Stimulated activated naive CD4-positive, alpha-beta T cell treated with Interleukin-2 at 50 U/mL for 16 hours (primary cell): ENCODE data around the gene CCDC73.
A peak's percentile ranks its signal among the peaks of the same experiment; 100 is the strongest.
"Not testable (repeated sequence)": the region's sequence is repeated elsewhere in the genome, so short reads cannot be mapped to it uniquely, and the experiment has no call there.

ENCODE experiments used
- DNase-seq: peaks from one replicate; lab custom pipeline; 2025; lab: John Stamatoyannopoulos, UW

Gene CCDC73

GRCh38 chr11:32705309-32706033 lies 89.0 kb downstream of the CCDC73 start:
- DNase-seq = no peak

- no peak for DNase-seq
Measured at GRCh38 chr11:32704775-32705174, 89.7 kb downstream of the CCDC73 start.

- no peak for DNase-seq
Measured at GRCh38 chr11:32704261-32704660, 90.2 kb downstream of the CCDC73 start.

- DNase-seq = no peak
Measured at GRCh38 chr11:32701616-32702015, 92.8 kb downstream of the CCDC73 start.

GRCh38 chr11:32698579-32698978 lies 95.9 kb downstream of the CCDC73 start:
- no peak for DNase-seq

- no peak for DNase-seq
Measured at GRCh38 chr11:32671051-32671450, 123.4 kb downstream of the CCDC73 start.

- no peak for DNase-seq
Measured at GRCh38 chr11:32659672-32660071, 134.8 kb downstream of the CCDC73 start.

- DNase-seq = no peak
Measured at GRCh38 chr11:32658639-32659406, 135.6 kb downstream of the CCDC73 start.

GRCh38 chr11:32643526-32643925 lies 150.9 kb downstream of the CCDC73 start:
- no peak for DNase-seq

- DNase-seq = no peak
Measured at GRCh38 chr11:32641361-32641760, 153.1 kb downstream of the CCDC73 start.

- no peak for DNase-seq
Measured at GRCh38 chr11:32635819-32636218, 158.6 kb downstream of the CCDC73 start.

- no peak for DNase-seq
Measured at GRCh38 chr11:32630844-32631243, 163.6 kb downstream of the CCDC73 start.

- DNase-seq = no peak
Measured at GRCh38 chr11:32616903-32617302, 177.6 kb downstream of the CCDC73 start.

GRCh38 chr11:32615422-32615821 lies 179.0 kb downstream of the CCDC73 start:
- DNase-seq = no peak

- no peak for DNase-seq
Measured at GRCh38 chr11:32613500-32614151, 180.8 kb downstream of the CCDC73 start.

GRCh38 chr11:32610797-32611352 lies 183.6 kb downstream of the CCDC73 start:
- no peak for DNase-seq

GRCh38 chr11:32608826-32609225 lies 185.6 kb downstream of the CCDC73 start:
- DNase-seq = not testable (repeated sequence)

- DNase-seq = no peak
Measured at GRCh38 chr11:32606220-32606619, 188.2 kb downstream of the CCDC73 start.

- no peak for DNase-seq
Measured at GRCh38 chr11:32602657-32603415, 191.6 kb downstream of the CCDC73 start.

- DNase-seq = no peak
Measured at GRCh38 chr11:32597921-32598320, 196.5 kb downstream of the CCDC73 start.

- peak; percentile 47 for DNase-seq
Measured at GRCh38 chr11:32596114-32596513, 198.3 kb downstream of the CCDC73 start.

- DNase-seq = no peak
Measured at GRCh38 chr11:32594272-32594671, 200.2 kb downstream of the CCDC73 start.
